Mucosa of descending colon (tissue), 3 donors: ENCODE measurements around the gene GADD45A. TPM values are rescaled to one million over a fixed set of nuclear protein-coding genes. Genes with fewer than 3 reads are reported as not detected.
"Not testable (repeated sequence)": the region's sequence is repeated elsewhere in the genome, so short reads cannot be mapped to it uniquely, and the experiment has no call there.

Source experiments
- ATAC-seq: fragments of 200-7000 bp; cut with Tn5 transposase; one replicate; pipeline ENCODE4 v1.9.1; 2020; ENCODE audit warnings: mild to moderate bottlenecking, moderate library complexity
- DNase-seq, 3 donors: peaks; one replicate each; pipeline ENCODE4 v3.0.0-alpha.2; 2020
- H3K36me3 ChIP-seq: fragments of 200-600 bp; one replicate; pipeline ENCODE4 v1.8.0; 2021; ENCODE audit warnings: low read depth, mild to moderate bottlenecking
- H3K4me1 ChIP-seq: fragments of 200-600 bp; one replicate; pipeline ENCODE4 v1.8.0; 2021; ENCODE audit warnings: low read depth, mild to moderate bottlenecking
- H3K4me3 ChIP-seq: fragments of 200-600 bp; one replicate; pipeline ENCODE4 v1.8.0; 2021; ENCODE audit warnings: mild to moderate bottlenecking
- H3K9me3 ChIP-seq: fragments of 200-600 bp; one replicate; pipeline ENCODE4 v1.8.0; 2021; ENCODE audit warnings: mild to moderate bottlenecking
- intact Hi-C, 2 donors: fragments of 100-400 bp; cut with DNase I in 1 of 2; cut with micrococcal nuclease in 1 of 2; formaldehyde crosslinking; loops; one replicate each; pipeline versions ENCODE4 v1.11.0 to v1.11.1; 2022; cut with DNase I, micrococcal nuclease
- total RNA-seq, 3 donors: library from RNA; stranded (reverse); fragmentation: NEBNext Ultra II Directional in 2 of 3; extraction: Animal tissue kit (Norgen Biotek cat#: 25700) in 2 of 3; gene quantifications; one replicate each; pipeline versions ENCODE4 v1.2.1 to v1.2.4, GENCODE V29; 2021 to 2023
- TF ChIP-seq, protein P1 (sequence below): fragments of 200-600 bp; IDR thresholded peaks from one replicate; pipeline ENCODE4 v1.8.0; 2022; ENCODE audit warnings: antibody characterized with exemption, mild to moderate bottlenecking
- donor health status: DM: no; HTN: no; CAD: no; lungs with moderate emphysema.
- donor health status: DM: no; HTN: no; CAD: no.
- donor health status: DM: no; HTN: yes; CAD: no.

The GADD45A gene
- total RNA-seq, 3 donors from 2014 or later = 19.5 to 40.3 (median 27.1) TPM

DNA sequence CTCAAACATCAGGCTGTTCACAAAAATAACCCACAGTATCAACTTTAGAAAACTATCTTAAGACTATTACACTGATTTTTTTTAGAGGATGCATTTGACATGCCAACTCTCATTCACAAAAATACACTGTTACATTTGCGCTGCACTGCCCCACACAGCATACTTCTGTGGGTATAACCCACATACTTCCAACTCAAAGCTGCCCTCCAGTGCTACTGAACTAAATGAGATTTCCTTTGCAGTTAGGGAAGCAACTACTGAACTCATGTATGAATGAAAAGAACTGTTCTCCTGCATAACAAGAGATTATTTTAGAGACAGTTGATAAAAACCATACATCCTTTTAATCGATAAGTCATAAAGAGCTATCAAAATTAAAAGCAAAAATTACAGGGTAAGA lies 25.8 kb upstream of the GADD45A start:
- Histone ChIP-seq H3K36me3 (no peaks in the 10 kb centered on the region), H3K4me1 (no peaks in the 10 kb centered on the region), H3K9me3 (no peaks in the 10 kb centered on the region), H3K4me3 (no peak overlapping the region)
- TF ChIP-seq, protein P1, sequence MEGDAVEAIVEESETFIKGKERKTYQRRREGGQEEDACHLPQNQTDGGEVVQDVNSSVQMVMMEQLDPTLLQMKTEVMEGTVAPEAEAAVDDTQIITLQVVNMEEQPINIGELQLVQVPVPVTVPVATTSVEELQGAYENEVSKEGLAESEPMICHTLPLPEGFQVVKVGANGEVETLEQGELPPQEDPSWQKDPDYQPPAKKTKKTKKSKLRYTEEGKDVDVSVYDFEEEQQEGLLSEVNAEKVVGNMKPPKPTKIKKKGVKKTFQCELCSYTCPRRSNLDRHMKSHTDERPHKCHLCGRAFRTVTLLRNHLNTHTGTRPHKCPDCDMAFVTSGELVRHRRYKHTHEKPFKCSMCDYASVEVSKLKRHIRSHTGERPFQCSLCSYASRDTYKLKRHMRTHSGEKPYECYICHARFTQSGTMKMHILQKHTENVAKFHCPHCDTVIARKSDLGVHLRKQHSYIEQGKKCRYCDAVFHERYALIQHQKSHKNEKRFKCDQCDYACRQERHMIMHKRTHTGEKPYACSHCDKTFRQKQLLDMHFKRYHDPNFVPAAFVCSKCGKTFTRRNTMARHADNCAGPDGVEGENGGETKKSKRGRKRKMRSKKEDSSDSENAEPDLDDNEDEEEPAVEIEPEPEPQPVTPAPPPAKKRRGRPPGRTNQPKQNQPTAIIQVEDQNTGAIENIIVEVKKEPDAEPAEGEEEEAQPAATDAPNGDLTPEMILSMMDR = no peak
- intact Hi-C loops = no loop called here
- DNase-seq (no peak), ATAC-seq (no peak)

GRCh38 chr1:67662884-67663283 lies 22.1 kb upstream of the GADD45A start:
- H3K4me3 ChIP-seq = no peak overlapping the region
- TF ChIP-seq, protein P1 = no peak
- no peak for DNase-seq
- no peaks in the 10 kb centered on the region for H3K9me3 ChIP-seq
- intact Hi-C loops = no loop called here
- H3K4me1 ChIP-seq = no peaks in the 10 kb centered on the region
- no peaks in the 10 kb centered on the region for H3K36me3 ChIP-seq
- no peak for ATAC-seq

DNA sequence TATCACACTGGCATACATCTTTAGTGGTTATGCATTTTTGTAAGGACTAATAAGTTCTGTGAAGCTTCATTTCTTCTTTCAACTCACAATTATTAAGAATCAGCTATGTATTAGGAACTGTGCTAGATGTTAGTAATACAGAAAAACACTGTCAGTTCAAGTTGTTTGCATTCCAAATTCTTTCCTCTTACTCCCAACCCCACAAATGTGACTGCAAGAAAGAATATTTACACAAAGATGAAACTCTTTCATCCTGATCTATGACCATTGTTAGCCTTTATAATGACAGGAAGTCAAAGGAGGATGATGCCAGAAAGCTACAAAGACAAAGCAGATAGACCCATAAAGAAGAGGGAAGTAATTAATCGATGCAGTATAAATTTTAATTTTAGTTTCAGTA lies 21.0 kb upstream of the GADD45A start:
- no peak overlapping the region for H3K4me3 ChIP-seq
- intact Hi-C loops = no loop called here
- TF ChIP-seq, protein P1 = no peak
- DNase-seq (no peak), ATAC-seq (no peak)
- no peaks in the 10 kb centered on the region for H3K4me1 ChIP-seq
- no peaks in the 10 kb centered on the region for H3K9me3 ChIP-seq
- no peaks in the 10 kb centered on the region for H3K36me3 ChIP-seq

DNA sequence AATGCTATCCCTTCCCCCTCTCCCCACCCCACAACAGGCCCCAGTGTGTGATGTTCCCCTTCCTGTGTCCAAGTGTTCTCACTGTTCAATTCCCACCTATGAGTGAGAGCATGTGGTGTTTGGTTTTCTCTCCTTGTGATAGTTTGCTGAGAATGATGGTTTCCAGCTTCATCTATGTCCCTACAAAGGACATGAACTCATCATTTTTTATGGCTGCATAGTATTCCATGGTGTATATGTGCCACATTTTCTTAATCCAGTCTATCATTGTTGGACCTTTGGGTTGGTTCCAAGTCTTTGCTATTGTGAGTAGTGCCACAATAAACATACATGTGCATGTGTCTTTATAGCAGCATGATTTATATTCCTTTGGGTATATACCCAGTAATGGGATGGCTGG lies 19.7 kb upstream of the GADD45A start:
- H3K4me3 ChIP-seq, ATAC-seq, H3K9me3 ChIP-seq, intact Hi-C loops, DNase-seq, H3K4me1 ChIP-seq, H3K36me3 ChIP-seq: not testable (repeated sequence)

DNA sequence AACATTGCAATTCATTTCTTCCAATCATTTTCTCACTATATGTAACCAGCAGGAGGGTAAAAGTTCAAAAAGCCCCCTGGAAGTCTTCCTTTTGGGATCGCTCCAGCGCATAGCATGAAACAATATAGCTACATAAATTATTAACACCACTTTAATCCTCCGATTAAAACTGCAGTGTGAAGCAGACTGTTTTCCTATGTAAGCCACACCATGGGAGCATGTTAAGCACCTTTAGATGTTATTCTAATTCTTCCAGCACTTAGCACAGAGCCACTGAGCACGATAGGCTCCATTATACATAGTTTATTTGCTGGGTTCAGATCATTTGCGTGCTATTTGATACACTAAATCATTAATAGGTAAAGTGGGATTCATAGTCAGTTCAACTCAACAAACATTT lies 18.4 kb upstream of the GADD45A start:
- Histone ChIP-seq H3K36me3 (no peaks in the 10 kb centered on the region), H3K4me3 (no peak overlapping the region), H3K9me3 (no peaks in the 10 kb centered on the region), H3K4me1 (no peaks in the 10 kb centered on the region)
- intact Hi-C loops = no loop called here
- no peak for ATAC-seq
- TF ChIP-seq, protein P1 = no peak
- DNase-seq = no peak

- intact Hi-C loops = no loop called here
- ATAC-seq = peak; percentile 99
- no peaks in the 10 kb centered on the region for H3K4me1 ChIP-seq
- no peaks in the 10 kb centered on the region for H3K36me3 ChIP-seq
- TF ChIP-seq, protein P1 = no peak
- DNase-seq = peak in 1 of 3 donors; percentile 92
- no peak overlapping the region for H3K4me3 ChIP-seq
- H3K9me3 ChIP-seq = no peaks in the 10 kb centered on the region
Measured at GRCh38 chr1:67668660-67669059, 16.3 kb upstream of the GADD45A start.
